ENCODE results near the gene LDLRAD3. TPM values are rescaled to one million over a fixed set of nuclear protein-coding genes. Genes with fewer than 3 reads are reported as not detected.

Gene LDLRAD3
- total RNA-seq, 1 experiment from 2014 or later, result 14.6 TPM

- DNase-seq (ENCODE audit: low spot score), result no peak
These were observed 268.0 kb downstream of the LDLRAD3 start for GRCh38 chr11:36211761-36212430.

DNA sequence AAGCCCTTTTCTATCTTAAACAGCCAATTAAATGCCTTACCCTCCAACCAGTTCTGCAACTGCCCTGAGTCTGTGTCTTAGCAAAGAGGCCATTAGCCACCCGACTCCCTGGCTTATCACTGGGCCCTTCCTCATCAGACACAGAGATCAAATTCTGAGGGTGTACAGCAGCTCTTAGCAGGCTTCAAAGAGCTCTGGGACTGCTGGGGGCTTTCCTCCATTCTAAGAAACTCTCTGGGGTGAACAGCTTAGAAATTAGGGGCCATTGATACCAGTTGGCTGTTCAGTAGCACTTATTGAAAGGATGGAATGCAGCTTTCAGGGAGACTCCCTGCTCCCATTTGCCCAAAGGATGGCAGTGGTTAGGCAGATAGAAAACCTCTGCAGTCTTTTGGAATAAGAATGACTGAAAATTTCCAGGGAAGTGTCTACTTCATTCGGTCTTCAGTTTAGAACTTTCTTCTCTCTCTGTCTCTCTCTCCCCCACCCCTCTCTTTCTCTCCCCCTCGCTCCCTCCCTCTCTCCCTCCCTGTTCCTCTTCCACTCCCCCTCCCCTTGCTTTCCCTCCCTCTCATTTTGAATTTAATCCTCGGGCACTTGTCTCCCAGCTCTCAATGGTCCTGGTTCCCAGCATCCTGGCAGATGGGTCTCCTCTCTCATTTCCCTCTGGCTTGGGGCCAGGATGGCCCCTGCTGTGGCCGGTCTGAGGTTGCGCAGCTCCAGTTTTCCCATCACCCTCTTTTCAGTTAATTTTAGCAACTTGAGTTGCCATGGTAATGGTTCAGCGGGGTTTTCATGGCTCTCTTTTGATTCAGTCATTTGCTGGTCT is 268.9 kb downstream of the LDLRAD3 start:
- DNase-seq (ENCODE audit: low spot score), result no peak

DNA sequence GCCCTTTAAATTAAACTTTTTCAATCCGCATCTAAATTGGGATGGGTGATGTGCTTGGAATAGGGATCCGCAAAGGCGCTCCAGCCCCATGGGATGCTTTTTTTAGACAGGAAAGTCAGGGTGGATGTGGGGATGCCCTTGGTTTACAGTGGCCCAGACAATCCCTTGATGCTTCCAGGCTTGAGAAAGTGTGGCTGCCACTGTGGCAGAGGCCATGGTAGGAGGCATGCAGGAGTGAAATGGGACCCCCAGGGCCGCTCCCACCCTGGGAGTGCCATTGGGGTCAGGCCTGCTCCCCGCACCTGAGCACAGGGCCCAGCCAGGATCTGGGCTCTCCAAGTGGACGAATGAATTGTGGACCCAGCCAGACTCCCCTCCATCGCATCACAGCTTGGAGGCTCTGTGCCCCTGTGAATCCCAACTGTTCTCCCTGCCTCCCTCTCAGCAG is 269.6 kb downstream of the LDLRAD3 start:
- DNase-seq (ENCODE audit: low spot score), result no peak

- no peak for DNase-seq (ENCODE audit: low spot score)
These were observed 270.6 kb downstream of the LDLRAD3 start for GRCh38 chr11:36214480-36214879.

- DNase-seq (ENCODE audit: low spot score), result no peak
These were observed 271.3 kb downstream of the LDLRAD3 start for GRCh38 chr11:36214976-36215692.

DNA sequence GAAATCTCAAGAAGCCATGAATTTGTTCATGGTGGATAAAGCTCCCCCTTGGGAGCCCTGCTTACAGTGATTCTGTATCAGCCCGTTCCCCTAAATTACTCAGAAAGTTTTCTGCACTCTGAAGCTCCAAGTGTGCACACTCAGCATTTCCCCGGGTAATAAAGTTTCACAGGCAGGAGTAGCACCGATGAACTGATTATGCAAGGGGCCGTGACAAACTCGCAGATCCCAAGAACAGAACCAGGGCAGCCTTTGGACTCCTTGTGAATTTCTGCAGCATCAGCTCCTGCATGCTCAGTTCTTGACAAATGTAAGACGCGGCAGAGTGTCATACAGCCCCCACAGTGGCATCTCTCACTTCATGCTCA is 271.8 kb downstream of the LDLRAD3 start:
- no peak for DNase-seq (ENCODE audit: low spot score)

DNA sequence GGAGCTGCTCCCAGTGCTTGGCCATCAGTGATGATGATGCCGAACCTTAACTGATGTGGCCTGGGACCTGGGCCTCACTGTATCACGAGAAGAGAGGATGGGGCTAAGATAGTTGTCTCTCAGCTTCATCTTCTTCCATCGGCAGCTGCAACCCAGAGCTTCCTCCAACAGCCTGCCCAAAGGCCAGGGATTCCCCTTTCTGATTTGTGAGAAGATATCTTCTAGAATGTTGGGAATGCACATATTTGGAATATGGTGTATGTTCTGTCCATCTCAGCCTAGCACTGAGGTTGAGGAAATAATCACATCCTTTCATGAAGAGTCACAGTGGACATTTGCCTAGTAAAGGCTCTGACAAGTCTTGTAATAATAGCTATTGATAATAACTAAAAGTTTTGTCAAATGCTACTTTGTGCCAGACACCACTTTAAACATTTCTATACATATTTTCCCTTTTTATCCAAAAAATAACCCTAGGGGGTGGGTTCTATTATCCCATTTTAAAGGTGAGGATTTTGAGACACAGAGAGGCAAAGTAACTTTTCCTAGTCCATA is 272.3 kb downstream of the LDLRAD3 start:
- no peak for DNase-seq (ENCODE audit: low spot score)

GRCh38 chr11:36218283-36218921 is 274.5 kb downstream of the LDLRAD3 start:
- DNase-seq (ENCODE audit: low spot score), result no peak

DNA sequence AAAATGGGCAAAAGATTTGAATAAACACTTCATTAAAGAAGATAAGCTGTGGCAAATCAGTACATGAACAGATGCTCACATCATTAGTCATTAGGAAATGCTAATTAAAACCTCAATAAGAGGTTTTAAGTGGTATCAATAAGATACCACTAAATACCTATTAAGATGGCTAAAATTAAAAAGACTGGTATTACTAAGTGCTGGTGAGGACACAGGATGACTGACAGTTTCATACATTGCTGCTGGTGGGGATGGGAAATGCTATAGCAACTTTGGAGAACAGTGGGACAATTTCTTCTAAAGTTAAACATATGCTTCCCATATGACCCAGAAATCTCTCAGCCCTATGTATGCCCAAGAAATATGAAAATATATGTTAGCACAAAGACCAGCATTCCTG is 276.1 kb downstream of the LDLRAD3 start:
- DNase-seq (ENCODE audit: low spot score), result no peak

DNA sequence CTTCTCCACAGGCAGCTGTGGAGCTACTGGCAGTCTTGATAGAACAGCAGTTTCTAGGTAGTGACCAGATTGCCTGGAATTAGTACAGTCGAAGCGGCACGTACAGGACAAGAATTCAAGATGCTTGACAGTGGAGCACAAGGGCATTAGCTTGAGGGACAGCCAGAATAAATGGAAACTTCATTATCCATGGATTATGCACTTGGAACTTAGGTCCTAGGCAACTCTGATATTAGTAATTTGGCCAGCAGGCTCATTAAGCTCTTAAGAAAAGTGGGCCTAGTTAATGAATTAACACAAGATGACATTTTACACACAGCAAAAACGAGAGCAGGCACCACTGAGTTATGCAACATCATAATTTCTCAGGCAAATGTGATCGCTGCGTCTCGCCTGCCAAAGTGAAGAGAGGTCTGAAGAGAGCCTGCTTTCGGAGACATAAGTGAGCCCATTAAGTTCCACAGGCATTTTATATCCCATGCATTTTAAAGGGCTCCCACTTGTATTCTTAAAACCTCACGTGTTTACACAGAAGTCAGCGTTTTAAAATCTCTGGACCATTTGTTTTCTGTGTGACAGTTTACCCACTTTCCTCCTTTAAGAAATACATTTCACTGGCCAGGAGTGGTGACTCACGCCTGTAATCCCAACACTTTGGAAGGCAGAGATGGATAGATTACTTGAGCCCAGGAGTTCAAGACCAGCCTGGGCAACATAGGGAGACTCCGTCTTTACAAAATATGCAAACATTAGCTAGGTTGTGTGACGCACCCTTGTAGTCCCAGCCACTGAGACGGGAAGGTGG is 279.2 kb downstream of the LDLRAD3 start:
- DNase-seq (ENCODE audit: low spot score), result peak; percentile 26

DNA sequence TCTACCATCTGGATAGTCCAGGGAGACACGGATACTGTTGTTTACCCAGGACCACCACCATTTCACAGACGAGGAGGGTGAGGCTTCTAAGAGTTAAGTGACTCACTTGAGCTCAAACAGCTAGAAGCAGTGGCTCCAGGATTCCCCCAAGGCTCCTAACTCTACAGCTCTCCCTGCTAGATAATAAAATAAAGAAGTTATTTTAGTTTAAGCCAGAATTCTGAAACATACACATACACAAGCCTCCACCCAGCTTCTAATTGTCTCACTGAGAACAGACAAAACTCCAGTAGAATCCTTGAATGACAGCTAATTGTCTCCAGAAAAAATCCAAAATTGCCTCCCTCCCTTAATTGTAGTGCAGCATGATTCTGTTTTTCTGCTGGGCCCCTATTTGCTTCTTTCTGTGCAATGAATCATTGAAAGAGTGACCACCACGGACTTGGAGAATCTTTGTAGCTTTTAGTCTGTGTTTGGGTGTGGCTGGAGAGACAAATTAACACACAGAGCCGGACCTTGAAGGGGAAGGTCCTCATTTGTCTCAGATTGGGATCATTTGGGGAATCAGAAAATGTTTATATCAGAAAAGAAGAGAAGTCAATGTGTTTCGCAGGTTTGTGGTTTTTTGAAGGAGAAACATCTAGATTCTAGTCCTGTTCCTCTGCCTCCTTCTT is 280.5 kb downstream of the LDLRAD3 start:
- no peak for DNase-seq (ENCODE audit: low spot score)

DNA sequence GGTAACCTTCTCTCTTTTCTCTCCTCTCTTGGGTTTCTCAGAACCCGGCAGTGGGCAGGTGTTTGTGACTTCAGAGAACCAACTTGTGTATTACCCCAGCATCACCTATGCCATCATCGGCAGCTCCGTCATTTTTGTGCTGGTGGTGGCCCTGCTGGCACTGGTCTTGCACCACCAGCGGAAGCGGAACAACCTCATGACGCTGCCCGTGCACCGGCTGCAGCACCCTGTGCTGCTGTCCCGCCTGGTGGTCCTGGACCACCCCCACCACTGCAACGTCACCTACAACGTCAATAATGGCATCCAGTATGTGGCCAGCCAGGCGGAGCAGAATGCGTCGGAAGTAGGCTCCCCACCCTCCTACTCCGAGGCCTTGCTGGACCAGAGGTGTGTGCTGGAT is 283.2 kb downstream of the LDLRAD3 start:
- DNase-seq (ENCODE audit: low spot score), result no peak

DNA sequence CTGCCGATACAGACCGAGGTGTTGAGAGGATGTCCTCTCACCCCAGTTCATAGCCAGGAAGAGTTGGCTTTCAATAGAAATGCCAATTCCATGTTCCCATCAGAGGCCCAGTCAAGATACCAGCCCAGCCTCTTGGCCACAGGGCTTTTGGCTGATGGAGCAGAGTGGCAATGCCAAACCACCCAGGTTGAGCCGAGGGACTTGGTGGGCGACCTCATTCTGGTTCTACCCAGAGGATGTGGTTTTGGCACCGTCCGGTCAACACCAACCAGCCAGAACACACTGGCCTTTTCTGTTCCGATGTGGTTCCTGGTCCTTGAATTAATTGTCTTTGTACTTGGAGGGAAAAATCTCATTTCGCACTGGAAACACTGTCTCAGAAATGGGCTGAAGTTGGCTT is 284.8 kb downstream of the LDLRAD3 start:
- peak; percentile 12 for DNase-seq (ENCODE audit: low spot score)

DNA sequence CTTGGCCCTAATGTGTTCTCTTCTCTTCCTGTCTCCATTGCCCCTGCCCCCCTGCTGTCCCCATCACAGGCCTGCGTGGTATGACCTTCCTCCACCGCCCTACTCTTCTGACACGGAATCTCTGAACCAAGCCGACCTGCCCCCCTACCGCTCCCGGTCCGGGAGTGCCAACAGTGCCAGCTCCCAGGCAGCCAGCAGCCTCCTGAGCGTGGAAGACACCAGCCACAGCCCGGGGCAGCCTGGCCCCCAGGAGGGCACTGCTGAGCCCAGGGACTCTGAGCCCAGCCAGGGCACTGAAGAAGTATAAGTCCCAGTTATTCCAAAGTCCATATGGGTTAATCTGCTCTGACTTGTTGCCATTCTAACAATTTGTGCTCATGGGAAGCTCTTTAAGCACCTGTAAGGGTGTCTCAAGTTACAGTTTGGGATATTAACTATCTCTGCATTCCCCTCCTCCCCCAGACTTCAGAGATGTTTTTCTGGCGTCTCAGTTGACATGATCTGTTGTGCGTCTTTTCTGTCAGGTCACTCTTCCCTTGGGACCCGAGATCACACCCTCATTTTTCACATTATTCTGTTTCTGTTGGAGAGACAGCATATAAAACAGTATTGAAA is 285.3 kb downstream of the LDLRAD3 start:
- DNase-seq (ENCODE audit: low spot score), result no peak

GRCh38 chr11:36230779-36231699 is 287.2 kb downstream of the LDLRAD3 start:
- peak; percentile 83 for DNase-seq (ENCODE audit: low spot score)

DNA sequence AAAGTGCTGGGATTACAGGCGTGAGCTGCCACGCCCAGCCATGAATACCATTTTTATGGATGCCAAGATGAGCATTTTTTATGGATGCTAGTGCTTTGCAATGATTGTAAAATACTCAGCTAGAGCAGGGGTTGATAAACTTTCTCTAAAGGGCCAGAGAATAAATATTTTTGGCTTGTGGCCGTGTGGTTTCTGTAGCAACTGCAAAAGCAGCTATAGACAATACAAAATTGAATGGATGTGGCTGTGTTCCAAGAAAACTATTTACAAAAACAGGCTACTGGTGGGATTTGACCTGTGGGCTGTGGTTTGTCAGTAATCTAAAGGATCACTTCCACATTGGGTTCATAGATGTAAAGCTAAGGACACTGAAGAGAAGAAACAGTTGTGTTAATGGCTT is 289.3 kb downstream of the LDLRAD3 start:
- no peak for DNase-seq (ENCODE audit: low spot score)

GRCh38 chr11:36234825-36235224 is 291.0 kb downstream of the LDLRAD3 start:
- no peak for DNase-seq (ENCODE audit: low spot score)

DNA sequence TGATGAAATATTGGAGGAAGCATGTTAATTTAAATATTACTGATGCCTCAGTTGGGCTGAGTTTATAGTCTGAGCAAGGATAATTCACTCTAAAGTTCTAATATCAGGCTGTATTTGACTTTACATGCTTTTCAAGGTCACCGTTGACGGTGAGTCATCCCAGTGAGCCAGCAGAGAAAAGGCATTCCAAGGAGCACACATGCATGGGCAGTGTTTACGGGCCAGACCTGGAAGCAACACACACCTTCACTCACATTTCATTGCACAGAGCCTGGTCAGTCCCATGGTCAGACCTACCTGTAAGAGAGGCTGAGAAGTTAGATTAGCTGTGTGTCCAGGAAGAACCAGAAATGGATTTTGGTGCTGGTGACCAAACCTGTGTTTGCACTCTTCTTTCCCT is 291.9 kb downstream of the LDLRAD3 start:
- DNase-seq (ENCODE audit: low spot score), result peak; percentile 14

DNA sequence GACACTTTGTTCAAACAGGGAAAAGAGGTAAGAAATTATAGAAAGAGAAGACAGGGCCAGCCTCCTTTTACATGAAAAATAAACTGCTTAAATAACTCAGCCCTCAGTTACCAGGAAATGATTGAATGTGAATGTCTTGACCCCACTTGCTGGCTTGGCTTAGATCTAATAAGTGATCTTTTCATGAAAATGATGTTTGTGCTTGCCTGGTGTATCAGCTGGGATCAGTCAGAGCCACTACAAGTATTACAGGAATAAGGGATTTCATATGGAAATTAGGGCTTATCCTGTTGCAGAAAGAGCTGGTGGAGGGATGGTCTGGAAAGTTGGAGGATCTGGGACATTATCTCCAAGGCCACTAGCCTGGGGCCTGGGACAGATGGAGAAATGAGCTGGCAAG is 293.5 kb downstream of the LDLRAD3 start:
- no peak for DNase-seq (ENCODE audit: low spot score)

Data from A172 (cell line).